ENCODE results near the gene SAMHD1.

GRCh38 chr20:36941401-36941835, 10.1 kb downstream of the SAMHD1 start:
- TF ChIP-seq, protein P1, sequence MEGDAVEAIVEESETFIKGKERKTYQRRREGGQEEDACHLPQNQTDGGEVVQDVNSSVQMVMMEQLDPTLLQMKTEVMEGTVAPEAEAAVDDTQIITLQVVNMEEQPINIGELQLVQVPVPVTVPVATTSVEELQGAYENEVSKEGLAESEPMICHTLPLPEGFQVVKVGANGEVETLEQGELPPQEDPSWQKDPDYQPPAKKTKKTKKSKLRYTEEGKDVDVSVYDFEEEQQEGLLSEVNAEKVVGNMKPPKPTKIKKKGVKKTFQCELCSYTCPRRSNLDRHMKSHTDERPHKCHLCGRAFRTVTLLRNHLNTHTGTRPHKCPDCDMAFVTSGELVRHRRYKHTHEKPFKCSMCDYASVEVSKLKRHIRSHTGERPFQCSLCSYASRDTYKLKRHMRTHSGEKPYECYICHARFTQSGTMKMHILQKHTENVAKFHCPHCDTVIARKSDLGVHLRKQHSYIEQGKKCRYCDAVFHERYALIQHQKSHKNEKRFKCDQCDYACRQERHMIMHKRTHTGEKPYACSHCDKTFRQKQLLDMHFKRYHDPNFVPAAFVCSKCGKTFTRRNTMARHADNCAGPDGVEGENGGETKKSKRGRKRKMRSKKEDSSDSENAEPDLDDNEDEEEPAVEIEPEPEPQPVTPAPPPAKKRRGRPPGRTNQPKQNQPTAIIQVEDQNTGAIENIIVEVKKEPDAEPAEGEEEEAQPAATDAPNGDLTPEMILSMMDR (IDR thresholded peaks at IDR 0.05; ENCODE audit: low read depth, low read length, missing input control): no peak
- TF ChIP-seq, protein P2, sequence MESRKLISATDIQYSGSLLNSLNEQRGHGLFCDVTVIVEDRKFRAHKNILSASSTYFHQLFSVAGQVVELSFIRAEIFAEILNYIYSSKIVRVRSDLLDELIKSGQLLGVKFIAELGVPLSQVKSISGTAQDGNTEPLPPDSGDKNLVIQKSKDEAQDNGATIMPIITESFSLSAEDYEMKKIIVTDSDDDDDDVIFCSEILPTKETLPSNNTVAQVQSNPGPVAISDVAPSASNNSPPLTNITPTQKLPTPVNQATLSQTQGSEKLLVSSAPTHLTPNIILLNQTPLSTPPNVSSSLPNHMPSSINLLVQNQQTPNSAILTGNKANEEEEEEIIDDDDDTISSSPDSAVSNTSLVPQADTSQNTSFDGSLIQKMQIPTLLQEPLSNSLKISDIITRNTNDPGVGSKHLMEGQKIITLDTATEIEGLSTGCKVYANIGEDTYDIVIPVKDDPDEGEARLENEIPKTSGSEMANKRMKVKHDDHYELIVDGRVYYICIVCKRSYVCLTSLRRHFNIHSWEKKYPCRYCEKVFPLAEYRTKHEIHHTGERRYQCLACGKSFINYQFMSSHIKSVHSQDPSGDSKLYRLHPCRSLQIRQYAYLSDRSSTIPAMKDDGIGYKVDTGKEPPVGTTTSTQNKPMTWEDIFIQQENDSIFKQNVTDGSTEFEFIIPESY (IDR thresholded peaks at IDR 0.05): no peak
- TF ChIP-seq RAD21 (IDR thresholded peaks at IDR 0.05) (no peak), MAX (IDR thresholded peaks at IDR 0.05) (no peak), YY1 (IDR thresholded peaks at IDR 0.05) (no peak), TAF1 (conservative IDR thresholded peaks at IDR 0.05) (no peak), HNF4G (IDR thresholded peaks at IDR 0.05) (no peak), FOXA2 (IDR thresholded peaks at IDR 0.05) (no peak), ATF3 (IDR thresholded peaks at IDR 0.05) (no peak), GABPA (IDR thresholded peaks at IDR 0.05 in 1 of 2, conservative IDR thresholded peaks at IDR 0.05 in 1 of 2) (no peak), FOXA1 (IDR thresholded peaks at IDR 0.05) (no peak), JUND (IDR thresholded peaks at IDR 0.05) (no peak)
- TF ChIP-seq, protein P3, sequence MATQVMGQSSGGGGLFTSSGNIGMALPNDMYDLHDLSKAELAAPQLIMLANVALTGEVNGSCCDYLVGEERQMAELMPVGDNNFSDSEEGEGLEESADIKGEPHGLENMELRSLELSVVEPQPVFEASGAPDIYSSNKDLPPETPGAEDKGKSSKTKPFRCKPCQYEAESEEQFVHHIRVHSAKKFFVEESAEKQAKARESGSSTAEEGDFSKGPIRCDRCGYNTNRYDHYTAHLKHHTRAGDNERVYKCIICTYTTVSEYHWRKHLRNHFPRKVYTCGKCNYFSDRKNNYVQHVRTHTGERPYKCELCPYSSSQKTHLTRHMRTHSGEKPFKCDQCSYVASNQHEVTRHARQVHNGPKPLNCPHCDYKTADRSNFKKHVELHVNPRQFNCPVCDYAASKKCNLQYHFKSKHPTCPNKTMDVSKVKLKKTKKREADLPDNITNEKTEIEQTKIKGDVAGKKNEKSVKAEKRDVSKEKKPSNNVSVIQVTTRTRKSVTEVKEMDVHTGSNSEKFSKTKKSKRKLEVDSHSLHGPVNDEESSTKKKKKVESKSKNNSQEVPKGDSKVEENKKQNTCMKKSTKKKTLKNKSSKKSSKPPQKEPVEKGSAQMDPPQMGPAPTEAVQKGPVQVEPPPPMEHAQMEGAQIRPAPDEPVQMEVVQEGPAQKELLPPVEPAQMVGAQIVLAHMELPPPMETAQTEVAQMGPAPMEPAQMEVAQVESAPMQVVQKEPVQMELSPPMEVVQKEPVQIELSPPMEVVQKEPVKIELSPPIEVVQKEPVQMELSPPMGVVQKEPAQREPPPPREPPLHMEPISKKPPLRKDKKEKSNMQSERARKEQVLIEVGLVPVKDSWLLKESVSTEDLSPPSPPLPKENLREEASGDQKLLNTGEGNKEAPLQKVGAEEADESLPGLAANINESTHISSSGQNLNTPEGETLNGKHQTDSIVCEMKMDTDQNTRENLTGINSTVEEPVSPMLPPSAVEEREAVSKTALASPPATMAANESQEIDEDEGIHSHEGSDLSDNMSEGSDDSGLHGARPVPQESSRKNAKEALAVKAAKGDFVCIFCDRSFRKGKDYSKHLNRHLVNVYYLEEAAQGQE (IDR thresholded peaks at IDR 0.05): no peak
